HG02623 (cell line): ENCODE results near the gene MGAT4C.
"Not testable (repeated sequence)": the region's sequence is repeated elsewhere in the genome, so short reads cannot be mapped to it uniquely, and the experiment has no call there.

Experiments
- ATAC-seq: cut with Tn5 transposase; IDR thresholded peaks from one replicate; pipeline ENCODE4 v1.9.1; 2021; ENCODE audit warnings: moderate library complexity; ENCODE audit not compliant: unreplicated experiment

MGAT4C gene

GRCh38 chr12:86138770-86139169 lies 117.4 kb downstream of the MGAT4C start:
- ATAC-seq: no peak

GRCh38 chr12:86137936-86138335 lies 118.3 kb downstream of the MGAT4C start:
- ATAC-seq: no peak

GRCh38 chr12:86134561-86134960 lies 121.6 kb downstream of the MGAT4C start:
- ATAC-seq: no peak

GRCh38 chr12:86126900-86127299 lies 129.3 kb downstream of the MGAT4C start:
- not testable (repeated sequence) for ATAC-seq

GRCh38 chr12:86122846-86123468 lies 133.2 kb downstream of the MGAT4C start:
- no peak for ATAC-seq

- ATAC-seq: no peak
Observed at GRCh38 chr12:86118161-86118560, 138.0 kb downstream of the MGAT4C start.

- no peak for ATAC-seq
Observed at GRCh38 chr12:86117711-86118110, 138.5 kb downstream of the MGAT4C start.

GRCh38 chr12:86104087-86104486 lies 152.1 kb downstream of the MGAT4C start:
- no peak for ATAC-seq

GRCh38 chr12:86097161-86097560 lies 159.0 kb downstream of the MGAT4C start:
- ATAC-seq: no peak

- ATAC-seq: no peak
Observed at GRCh38 chr12:86091681-86092080, 164.5 kb downstream of the MGAT4C start.

- no peak for ATAC-seq
Observed at GRCh38 chr12:86081843-86082242, 174.3 kb downstream of the MGAT4C start.

- ATAC-seq: not testable (repeated sequence)
Observed at GRCh38 chr12:86059052-86059451, 197.1 kb downstream of the MGAT4C start.

- no peak for ATAC-seq
Observed at GRCh38 chr12:86057092-86057845, 198.9 kb downstream of the MGAT4C start.

GRCh38 chr12:86052921-86053320 lies 203.3 kb downstream of the MGAT4C start:
- ATAC-seq: no peak

- no peak for ATAC-seq
Observed at GRCh38 chr12:86050010-86050409, 206.2 kb downstream of the MGAT4C start.

- ATAC-seq: no peak
Observed at GRCh38 chr12:86044396-86044795, 211.8 kb downstream of the MGAT4C start.

- no peak for ATAC-seq
Observed at GRCh38 chr12:86042062-86042461, 214.1 kb downstream of the MGAT4C start.

GRCh38 chr12:86018361-86018760 lies 237.8 kb downstream of the MGAT4C start:
- no peak for ATAC-seq

GRCh38 chr12:86015026-86015425 lies 241.2 kb downstream of the MGAT4C start:
- ATAC-seq: no peak

- ATAC-seq: no peak
Observed at GRCh38 chr12:86006727-86007126, 249.5 kb downstream of the MGAT4C start.

- ATAC-seq: no peak
Observed at GRCh38 chr12:85998074-85998473, 258.1 kb downstream of the MGAT4C start.

- no peak for ATAC-seq
Observed at GRCh38 chr12:85996280-85996679, 259.9 kb downstream of the MGAT4C start.

- ATAC-seq: no peak
Observed at GRCh38 chr12:85993746-85994145, 262.4 kb downstream of the MGAT4C start.
